22Rv1 (cell line): ENCODE results near the gene GAREM2.

Experiments used
- ZFX ChIP-seq: fragments of 450-650 bp; IDR thresholded peaks from 2 replicates; pipeline ENCODE4 v1.6.1; 2017; ENCODE audit warnings: antibody characterized with exemption, borderline replicate concordance
- TF ChIP-seq, protein P1 (sequence below): fragments of 450-650 bp; IDR thresholded peaks from 2 replicates; pipeline ENCODE4 v1.5.1; 2017; ENCODE audit warnings: mild to moderate bottlenecking

DNA sequence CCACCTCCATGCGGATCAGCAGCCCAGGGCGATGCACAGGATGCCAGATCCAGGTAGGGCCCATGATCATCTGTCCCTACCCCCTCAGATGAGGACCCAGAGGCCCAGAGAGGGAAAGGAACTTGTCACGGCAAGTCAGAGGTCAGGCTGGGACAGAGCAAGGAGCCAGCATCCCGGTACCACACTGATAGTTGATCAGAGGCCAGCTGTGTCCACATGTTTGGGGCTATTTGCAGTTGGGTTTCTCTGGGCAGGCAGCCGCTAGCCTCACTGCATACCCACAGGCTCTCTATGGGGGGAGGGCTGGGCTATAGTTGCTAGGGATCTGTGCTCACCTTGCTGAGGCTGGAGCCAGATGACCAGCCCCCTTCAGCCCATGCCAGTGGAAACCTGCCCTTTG is 9.6 kb downstream of the GAREM2 start:
- TF ChIP-seq, protein P1, sequence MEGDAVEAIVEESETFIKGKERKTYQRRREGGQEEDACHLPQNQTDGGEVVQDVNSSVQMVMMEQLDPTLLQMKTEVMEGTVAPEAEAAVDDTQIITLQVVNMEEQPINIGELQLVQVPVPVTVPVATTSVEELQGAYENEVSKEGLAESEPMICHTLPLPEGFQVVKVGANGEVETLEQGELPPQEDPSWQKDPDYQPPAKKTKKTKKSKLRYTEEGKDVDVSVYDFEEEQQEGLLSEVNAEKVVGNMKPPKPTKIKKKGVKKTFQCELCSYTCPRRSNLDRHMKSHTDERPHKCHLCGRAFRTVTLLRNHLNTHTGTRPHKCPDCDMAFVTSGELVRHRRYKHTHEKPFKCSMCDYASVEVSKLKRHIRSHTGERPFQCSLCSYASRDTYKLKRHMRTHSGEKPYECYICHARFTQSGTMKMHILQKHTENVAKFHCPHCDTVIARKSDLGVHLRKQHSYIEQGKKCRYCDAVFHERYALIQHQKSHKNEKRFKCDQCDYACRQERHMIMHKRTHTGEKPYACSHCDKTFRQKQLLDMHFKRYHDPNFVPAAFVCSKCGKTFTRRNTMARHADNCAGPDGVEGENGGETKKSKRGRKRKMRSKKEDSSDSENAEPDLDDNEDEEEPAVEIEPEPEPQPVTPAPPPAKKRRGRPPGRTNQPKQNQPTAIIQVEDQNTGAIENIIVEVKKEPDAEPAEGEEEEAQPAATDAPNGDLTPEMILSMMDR: no peak
- TF ChIP-seq ZFX: no peak
